ENCODE results near the gene SUV39H1. TPM values are rescaled to one million over a fixed set of nuclear protein-coding genes. Genes with fewer than 3 reads are reported as not detected.

The SUV39H1 gene
- total RNA-seq, 2 donors from 2014 or later: 5.8 to 6.4 TPM

DNA sequence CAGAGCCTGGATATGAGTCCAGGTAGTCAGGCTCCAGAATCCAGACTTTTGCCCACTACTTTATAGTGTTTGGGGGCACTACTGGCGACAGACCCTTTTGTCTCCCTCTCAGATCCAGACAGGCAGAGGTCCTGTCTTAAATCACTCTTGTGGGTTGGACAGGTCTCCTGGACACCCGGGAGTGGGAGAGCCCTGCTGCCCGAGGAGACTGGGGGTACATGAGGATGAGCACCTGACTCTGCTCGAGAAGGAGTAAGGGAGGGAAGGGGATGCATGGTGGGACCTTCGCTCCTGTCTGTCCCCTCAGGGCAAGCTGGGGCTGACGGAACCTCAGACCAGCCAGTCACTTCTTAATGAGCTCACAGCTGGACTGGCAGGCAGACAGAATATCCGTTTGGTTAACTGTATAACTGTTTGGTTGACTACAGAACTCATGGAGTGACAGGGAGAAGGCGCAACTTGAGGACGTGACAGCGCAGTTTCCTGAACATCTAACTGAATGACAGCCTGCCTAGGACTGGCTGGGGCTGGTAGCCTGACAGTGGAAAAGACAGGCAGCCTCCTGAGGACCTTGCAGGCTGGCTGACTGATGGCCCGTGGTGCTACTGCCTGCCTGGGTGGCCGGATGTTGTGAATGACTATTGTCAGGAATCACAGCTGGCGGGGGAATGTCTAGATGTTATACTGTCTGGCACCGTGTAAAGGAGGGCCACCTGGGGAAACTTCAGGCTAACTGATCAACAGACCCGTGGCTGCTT lies 1.6 kb upstream of the SUV39H1 start:
- no peak for ATAC-seq
- Mint-ChIP-seq H3K4me1 (peaks cover 12% of the 10 kb centered on the region), H3K27me3 (no peaks in the 10 kb centered on the region), H3K4me3 (peak overlapping the region; percentile 94), H3K36me3 (ENCODE audit: low read depth) (peaks cover 2% of the 10 kb centered on the region), H3K27ac (peak overlapping the region; percentile 99)
- no peaks in the 10 kb centered on the region for H3K9me3 ChIP-seq (ENCODE audit: control insufficient read depth, low read length, poor library complexity, severe bottlenecking)
- DNase-seq: no peak

DNA sequence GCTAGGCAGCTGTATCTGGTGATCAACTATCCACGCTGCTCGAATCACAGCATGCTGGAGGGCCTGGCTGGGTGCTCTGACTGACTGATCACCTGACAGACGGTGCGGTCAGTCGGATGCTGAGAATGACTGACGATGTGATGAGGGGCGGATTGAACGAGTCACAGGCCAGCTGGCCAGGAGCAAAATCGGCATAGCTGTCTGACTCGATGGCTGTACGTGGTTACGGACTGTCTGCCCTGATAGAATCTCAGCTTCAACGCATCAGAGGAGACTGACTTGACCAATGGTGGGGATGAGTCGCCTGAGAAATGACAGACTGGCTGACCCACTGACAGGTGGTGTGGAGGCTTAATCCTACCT lies 1.0 kb upstream of the SUV39H1 start:
- no peaks in the 10 kb centered on the region for H3K9me3 ChIP-seq (ENCODE audit: control insufficient read depth, low read length, poor library complexity, severe bottlenecking)
- H3K4me1 Mint-ChIP-seq: peaks cover 12% of the 10 kb centered on the region
- peak overlapping the region; percentile 94 for H3K4me3 Mint-ChIP-seq
- H3K27me3 Mint-ChIP-seq: no peaks in the 10 kb centered on the region
- ATAC-seq (no peak), DNase-seq (no peak)
- H3K36me3 Mint-ChIP-seq (ENCODE audit: low read depth): peaks cover 2% of the 10 kb centered on the region
- H3K27ac Mint-ChIP-seq: peak overlapping the region; percentile 99

GRCh38 chrX:48695925-48696300 lies 621 bp upstream of the SUV39H1 start:
- ATAC-seq (no peak), DNase-seq (no peak)
- Mint-ChIP-seq H3K27me3 (no peaks in the 10 kb centered on the region), H3K36me3 (ENCODE audit: low read depth) (peaks cover 2% of the 10 kb centered on the region), H3K4me1 (peaks cover 12% of the 10 kb centered on the region), H3K4me3 (peak overlapping the region; percentile 94), H3K27ac (peak overlapping the region; percentile 99)
- H3K9me3 ChIP-seq (ENCODE audit: control insufficient read depth, low read length, poor library complexity, severe bottlenecking): no peaks in the 10 kb centered on the region

DNA sequence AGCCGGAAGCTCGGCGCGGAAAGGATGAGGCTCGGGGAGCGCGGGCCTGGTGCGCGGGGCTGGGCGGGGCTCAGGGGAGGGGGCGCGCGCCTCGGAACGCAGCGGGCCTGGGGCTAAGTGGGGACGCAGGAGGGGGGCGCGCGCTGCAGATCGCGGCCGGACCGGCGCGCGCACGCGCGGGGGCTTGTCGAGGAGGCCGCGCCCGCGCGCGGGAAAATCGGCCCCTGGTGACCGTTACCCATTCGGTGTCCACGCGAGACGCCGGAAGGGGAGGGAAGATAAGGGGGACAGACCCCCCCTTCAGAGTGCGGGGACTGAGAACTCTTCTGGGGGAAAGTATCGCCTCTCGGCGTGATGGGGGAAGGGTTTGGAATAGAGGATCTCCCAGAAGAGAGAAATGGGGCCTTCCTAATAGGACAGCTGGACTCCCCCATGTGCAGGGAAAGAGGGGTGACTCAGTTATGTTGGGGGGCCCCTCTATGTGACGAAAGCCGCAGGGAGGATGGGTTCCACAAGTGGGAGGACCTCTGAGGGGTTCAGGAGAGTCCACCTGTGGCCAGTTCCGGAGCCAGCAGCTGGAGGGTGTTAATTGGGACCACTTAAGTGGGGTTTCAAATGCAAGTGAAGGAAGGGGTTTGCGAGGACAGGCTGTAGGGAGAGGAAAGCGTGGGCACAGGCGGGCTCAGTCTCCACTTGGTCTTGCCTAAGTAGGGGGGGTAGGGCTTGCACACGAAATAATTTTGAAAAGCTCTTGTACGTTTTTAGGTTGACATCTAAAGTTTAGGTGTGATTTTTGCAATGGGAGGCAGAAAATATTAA lies 584 bp downstream of the SUV39H1 start:
- H3K27me3 Mint-ChIP-seq: no peaks in the 10 kb centered on the region
- H3K4me1 Mint-ChIP-seq: peaks cover 12% of the 10 kb centered on the region
- peak overlapping the region; percentile 94 for H3K4me3 Mint-ChIP-seq
- peak overlapping the region; percentile 99 for H3K27ac Mint-ChIP-seq
- H3K36me3 Mint-ChIP-seq (ENCODE audit: low read depth): peaks cover 2% of the 10 kb centered on the region
- no peaks in the 10 kb centered on the region for H3K9me3 ChIP-seq (ENCODE audit: control insufficient read depth, low read length, poor library complexity, severe bottlenecking)
- DNase-seq: no peak
- peak; percentile 0 for ATAC-seq

DNA sequence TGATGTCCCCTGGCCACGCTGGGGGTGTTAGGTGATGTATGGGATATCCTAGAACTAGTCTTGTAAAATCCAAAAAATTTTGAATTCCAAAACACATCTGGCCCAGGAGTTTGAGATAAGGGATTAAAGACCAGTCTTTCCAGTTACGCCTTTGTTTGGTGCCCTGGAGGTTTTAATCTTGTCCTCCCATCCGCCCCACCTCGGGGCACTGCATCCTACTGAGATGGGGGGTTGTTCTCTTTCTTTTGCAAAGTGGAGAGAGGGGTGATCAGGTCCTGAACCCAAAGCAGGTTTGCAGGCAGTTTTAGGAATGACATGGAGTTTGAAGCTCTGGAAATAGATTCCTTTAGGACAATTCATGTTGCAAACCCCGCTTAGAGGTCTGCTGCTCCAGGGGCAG lies 1.8 kb downstream of the SUV39H1 start:
- Mint-ChIP-seq H3K36me3 (ENCODE audit: low read depth) (peaks cover 2% of the 10 kb centered on the region), H3K4me1 (peaks cover 17% of the 10 kb centered on the region), H3K27ac (no peak overlapping the region), H3K27me3 (no peaks in the 10 kb centered on the region), H3K4me3 (no peak overlapping the region)
- no peaks in the 10 kb centered on the region for H3K9me3 ChIP-seq (ENCODE audit: control insufficient read depth, low read length, poor library complexity, severe bottlenecking)
- ATAC-seq: no peak
- DNase-seq: no peak

GRCh38 chrX:48700246-48700645 lies 3.7 kb downstream of the SUV39H1 start:
- no peak overlapping the region for H3K27ac Mint-ChIP-seq
- no peaks in the 10 kb centered on the region for H3K9me3 ChIP-seq (ENCODE audit: control insufficient read depth, low read length, poor library complexity, severe bottlenecking)
- H3K4me3 Mint-ChIP-seq: no peak overlapping the region
- DNase-seq: no peak
- peaks cover 22% of the 10 kb centered on the region for H3K4me1 Mint-ChIP-seq
- H3K36me3 Mint-ChIP-seq (ENCODE audit: low read depth): peaks cover 2% of the 10 kb centered on the region
- no peak for ATAC-seq
- no peaks in the 10 kb centered on the region for H3K27me3 Mint-ChIP-seq

GRCh38 chrX:48700951-48701653 lies 4.6 kb downstream of the SUV39H1 start:
- no peaks in the 10 kb centered on the region for H3K27me3 Mint-ChIP-seq
- ATAC-seq (no peak), DNase-seq (no peak)
- no peak overlapping the region for H3K27ac Mint-ChIP-seq
- H3K9me3 ChIP-seq (ENCODE audit: control insufficient read depth, low read length, poor library complexity, severe bottlenecking): no peaks in the 10 kb centered on the region
- H3K36me3 Mint-ChIP-seq (ENCODE audit: low read depth): peaks cover 2% of the 10 kb centered on the region
- H3K4me3 Mint-ChIP-seq: no peak overlapping the region
- peaks cover 22% of the 10 kb centered on the region for H3K4me1 Mint-ChIP-seq

DNA sequence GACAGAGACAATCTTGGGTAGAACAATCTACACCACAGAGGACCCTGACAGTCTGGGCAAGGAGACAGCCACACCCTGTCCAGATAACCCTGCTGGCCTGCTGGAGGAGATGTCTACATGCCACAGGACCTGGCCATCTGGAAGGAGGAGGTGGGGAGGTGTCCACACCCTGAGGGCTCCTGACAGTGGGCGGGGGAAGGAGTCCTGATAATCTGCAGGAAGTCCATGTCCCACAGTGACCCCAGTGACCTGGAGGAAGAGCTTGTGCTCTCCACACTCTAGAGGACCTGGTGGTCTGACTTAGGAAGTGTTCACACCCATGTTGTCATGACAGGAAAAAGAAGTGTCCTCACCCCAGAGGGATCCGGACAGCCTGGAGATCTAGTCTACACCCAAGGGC lies 5.5 kb downstream of the SUV39H1 start:
- H3K36me3 Mint-ChIP-seq (ENCODE audit: low read depth): no peaks in the 10 kb centered on the region
- ATAC-seq (no peak), DNase-seq (no peak)
- no peaks in the 10 kb centered on the region for H3K9me3 ChIP-seq (ENCODE audit: control insufficient read depth, low read length, poor library complexity, severe bottlenecking)
- no peaks in the 10 kb centered on the region for H3K27me3 Mint-ChIP-seq
- H3K4me1 Mint-ChIP-seq: peaks cover 20% of the 10 kb centered on the region
- H3K4me3 Mint-ChIP-seq: no peak overlapping the region
- no peak overlapping the region for H3K27ac Mint-ChIP-seq

DNA sequence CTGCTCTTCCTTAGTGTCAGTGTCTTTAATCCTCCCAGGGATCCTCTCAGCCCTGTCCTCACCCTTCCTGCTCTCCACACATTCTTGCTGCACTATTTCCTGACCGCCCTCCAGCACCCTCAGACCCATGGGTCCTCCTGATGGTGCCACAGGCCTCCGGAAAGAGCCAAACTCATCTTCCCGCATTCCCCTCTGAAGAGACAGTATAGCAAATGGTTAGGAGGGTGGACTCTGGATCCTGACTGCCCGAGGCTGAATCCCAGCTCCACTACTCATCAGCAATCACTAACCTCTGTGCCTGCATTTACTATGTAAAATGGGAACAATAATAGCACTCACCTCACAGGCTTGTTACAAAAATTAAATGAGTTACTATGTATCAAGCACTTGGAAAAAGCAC lies 6.2 kb downstream of the SUV39H1 start:
- Mint-ChIP-seq H3K27ac (no peak overlapping the region), H3K36me3 (ENCODE audit: low read depth) (no peaks in the 10 kb centered on the region), H3K27me3 (no peaks in the 10 kb centered on the region), H3K4me3 (no peak overlapping the region), H3K4me1 (peaks cover 17% of the 10 kb centered on the region)
- DNase-seq (no peak), ATAC-seq (no peak)
- H3K9me3 ChIP-seq (ENCODE audit: control insufficient read depth, low read length, poor library complexity, severe bottlenecking): no peaks in the 10 kb centered on the region

DNA sequence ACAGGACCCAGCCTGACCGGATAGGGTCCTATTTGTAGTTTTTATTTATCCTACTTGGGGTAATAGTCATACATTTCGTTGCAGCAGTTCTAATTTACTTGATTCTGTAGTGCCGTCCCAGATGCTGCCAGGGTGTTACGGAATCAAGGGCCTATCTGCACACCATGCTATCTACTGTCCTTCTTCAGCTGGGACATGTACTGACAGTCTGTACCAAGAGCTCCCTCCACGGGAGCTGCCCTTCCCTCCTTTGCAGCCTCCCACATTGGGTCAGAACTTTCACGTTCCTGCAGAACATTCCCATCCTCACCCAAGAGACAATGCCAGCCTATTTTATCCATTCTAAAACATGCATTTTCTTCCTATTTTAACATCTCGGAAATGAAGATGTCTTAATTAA lies 6.7 kb downstream of the SUV39H1 start:
- Mint-ChIP-seq H3K27ac (peak overlapping the region; percentile 70), H3K36me3 (ENCODE audit: low read depth) (no peaks in the 10 kb centered on the region), H3K27me3 (no peaks in the 10 kb centered on the region), H3K4me3 (no peak overlapping the region), H3K4me1 (peaks cover 17% of the 10 kb centered on the region)
- DNase-seq (no peak), ATAC-seq (no peak)
- no peaks in the 10 kb centered on the region for H3K9me3 ChIP-seq (ENCODE audit: control insufficient read depth, low read length, poor library complexity, severe bottlenecking)

- no peak overlapping the region for H3K4me3 Mint-ChIP-seq
- DNase-seq (no peak), ATAC-seq (no peak)
- no peaks in the 10 kb centered on the region for H3K9me3 ChIP-seq (ENCODE audit: control insufficient read depth, low read length, poor library complexity, severe bottlenecking)
- peak overlapping the region; percentile 70 for H3K27ac Mint-ChIP-seq
- no peaks in the 10 kb centered on the region for H3K36me3 Mint-ChIP-seq (ENCODE audit: low read depth)
- peaks cover 17% of the 10 kb centered on the region for H3K4me1 Mint-ChIP-seq
- no peaks in the 10 kb centered on the region for H3K27me3 Mint-ChIP-seq
Measured at GRCh38 chrX:48703642-48704481, 7.3 kb downstream of the SUV39H1 start.

GRCh38 chrX:48705871-48706270 lies 9.3 kb downstream of the SUV39H1 start:
- DNase-seq: no peak
- H3K9me3 ChIP-seq (ENCODE audit: control insufficient read depth, low read length, poor library complexity, severe bottlenecking): no peaks in the 10 kb centered on the region
- Mint-ChIP-seq H3K36me3 (ENCODE audit: low read depth) (no peaks in the 10 kb centered on the region), H3K27ac (no peak overlapping the region), H3K27me3 (no peaks in the 10 kb centered on the region), H3K4me1 (peaks cover 17% of the 10 kb centered on the region), H3K4me3 (no peak overlapping the region)
- ATAC-seq: no peak

Measured in T-helper 17 cell (primary cell).